Peyer's patch (tissue), 4 donors: ENCODE data around the gene S100A8.

Experiments used
- CTCF ChIP-seq, 6 experiments: fragments of 450-650 bp in 4 of 6; fragments of 200-600 bp in 2 of 6; sonication (generic) in 1 of 6; IDR thresholded peaks; one replicate each; pipeline ENCODE4 v1.5.1; 2017 to 2019; ENCODE audit warnings: antibody characterized with exemption in 6 of 6, mild to moderate bottlenecking in 3 of 6, moderate library complexity in 1 of 6
- POLR2A ChIP-seq, 2 donors: fragments of 450-650 bp; IDR thresholded peaks; one replicate each; pipeline ENCODE4 v1.5.1; 2017; ENCODE audit warnings: antibody characterized with exemption in 2 of 2, mild to moderate bottlenecking in 2 of 2, moderate library complexity in 2 of 2

- TF ChIP-seq POLR2A (IDR thresholded peaks at IDR 0.05) (no peak), CTCF (IDR thresholded peaks at IDR 0.05) (no peak)
These were observed 26.7 kb downstream of the S100A8 start for GRCh38 chr1:153364156-153364555.
